Stimulated activated CD4-positive, alpha-beta T cell treated with anti-CD3 and anti-CD28 coated beads, Interleukin-4, amount 100 ng/mL, for 24 hours (primary cell): ENCODE measurements around the gene CALM1.

ENCODE experiments used
- DNase-seq: peaks from one replicate; pipeline ENCODE4 v3.0.0-alpha.2; 2020

CALM1 gene

DNA sequence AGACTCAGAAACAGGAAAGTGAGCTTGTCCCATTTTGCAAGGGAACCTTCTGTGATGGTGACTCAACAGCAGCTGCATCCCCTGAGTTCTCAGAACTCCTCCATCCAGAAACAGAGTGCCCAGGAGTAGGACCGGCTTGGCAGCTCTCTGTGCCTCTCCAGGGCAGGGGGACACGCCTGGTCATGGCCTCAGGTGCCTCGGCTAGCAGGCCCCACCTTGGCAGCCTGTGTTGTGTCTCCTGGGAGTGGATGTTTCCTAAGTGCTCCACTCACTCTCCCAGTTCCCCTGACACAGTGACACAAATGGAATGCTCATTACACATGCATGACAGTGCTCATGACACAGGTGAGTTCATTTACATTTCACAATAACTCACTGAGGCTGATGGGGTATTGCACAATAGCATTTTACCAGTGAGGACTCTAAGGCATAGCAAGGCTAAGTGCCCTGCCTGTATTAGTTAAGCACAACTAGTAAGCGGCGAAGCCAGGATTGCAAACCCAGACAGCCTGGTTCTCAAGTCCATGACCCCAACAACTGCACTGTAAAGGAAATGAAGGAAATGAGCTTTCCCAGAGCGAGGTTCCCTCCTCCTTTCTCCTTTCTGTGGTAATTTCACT, 47.4 kb downstream of the CALM1 start:
- no peak for DNase-seq

DNA sequence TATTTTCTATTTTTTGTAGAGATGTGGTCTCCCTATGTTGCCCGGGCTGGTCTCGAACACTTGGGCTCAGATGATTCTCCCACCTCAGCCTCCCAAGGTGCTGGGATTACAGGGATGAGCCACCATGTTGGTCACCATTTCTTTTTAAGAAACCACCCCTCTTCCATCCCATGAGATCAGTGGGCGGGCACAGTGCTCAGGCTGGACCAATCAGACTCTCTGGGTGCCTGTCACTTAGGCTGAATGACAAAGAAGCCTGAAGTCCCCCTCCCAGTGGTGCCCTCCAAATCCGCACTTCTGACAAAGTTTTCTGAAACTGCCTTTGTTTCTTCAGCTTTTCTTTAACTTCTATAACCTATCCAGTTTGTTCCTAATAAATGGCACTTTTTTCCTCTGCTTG, 48.2 kb downstream of the CALM1 start:
- DNase-seq = no peak

- DNase-seq = no peak
These were observed 49.6 kb downstream of the CALM1 start for GRCh38 chr14:90446405-90446804.

- DNase-seq = no peak
These were observed 51.1 kb downstream of the CALM1 start for GRCh38 chr14:90447720-90448497.

- no peak for DNase-seq
These were observed 52.6 kb downstream of the CALM1 start for GRCh38 chr14:90449411-90449810.

DNA sequence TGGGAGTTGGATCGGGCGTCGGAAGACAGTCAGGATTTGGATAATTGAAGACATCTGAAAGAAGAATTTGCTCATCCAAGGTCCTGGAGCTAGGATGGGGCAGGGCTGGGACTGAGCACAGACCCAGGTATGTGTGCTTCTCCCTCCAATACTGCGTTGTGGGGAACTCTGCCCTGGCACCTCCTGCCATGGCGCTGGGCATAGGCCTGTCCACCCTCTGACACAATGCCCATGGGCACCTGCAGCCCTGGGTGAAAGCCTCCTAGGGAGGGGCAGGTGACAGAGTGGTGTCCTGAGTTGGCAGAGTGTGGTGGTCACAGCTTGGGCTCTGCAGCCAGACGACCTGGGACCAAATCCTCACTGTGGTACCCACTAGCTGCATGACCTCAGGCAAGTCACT, 53.3 kb downstream of the CALM1 start:
- DNase-seq = no peak

GRCh38 chr14:90450667-90451066, 53.8 kb downstream of the CALM1 start:
- DNase-seq = no peak

GRCh38 chr14:90451443-90451842, 54.6 kb downstream of the CALM1 start:
- no peak for DNase-seq

DNA sequence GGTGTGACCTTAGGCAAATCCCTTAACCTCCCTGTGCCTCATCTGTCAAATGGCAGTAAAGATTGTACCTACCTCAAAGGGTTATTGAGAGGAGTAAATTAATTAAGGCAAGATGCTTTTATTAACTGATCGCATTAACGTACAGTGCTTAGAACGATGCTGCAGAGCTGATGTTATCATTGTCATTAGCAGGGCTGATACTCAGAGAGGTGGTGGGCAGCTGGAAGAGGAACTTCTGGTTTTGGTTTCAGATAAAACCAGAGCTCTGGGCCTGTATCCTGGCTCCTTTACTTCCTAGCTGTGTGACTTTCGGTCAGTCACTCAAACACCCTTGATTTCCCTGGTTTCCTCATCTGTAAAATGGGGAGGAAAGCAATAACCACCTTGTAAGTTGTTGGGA, 55.1 kb downstream of the CALM1 start:
- no peak for DNase-seq

- no peak for DNase-seq
These were observed 55.5 kb downstream of the CALM1 start for GRCh38 chr14:90452366-90452765.

- no peak for DNase-seq
These were observed 56.6 kb downstream of the CALM1 start for GRCh38 chr14:90453401-90453951.

DNA sequence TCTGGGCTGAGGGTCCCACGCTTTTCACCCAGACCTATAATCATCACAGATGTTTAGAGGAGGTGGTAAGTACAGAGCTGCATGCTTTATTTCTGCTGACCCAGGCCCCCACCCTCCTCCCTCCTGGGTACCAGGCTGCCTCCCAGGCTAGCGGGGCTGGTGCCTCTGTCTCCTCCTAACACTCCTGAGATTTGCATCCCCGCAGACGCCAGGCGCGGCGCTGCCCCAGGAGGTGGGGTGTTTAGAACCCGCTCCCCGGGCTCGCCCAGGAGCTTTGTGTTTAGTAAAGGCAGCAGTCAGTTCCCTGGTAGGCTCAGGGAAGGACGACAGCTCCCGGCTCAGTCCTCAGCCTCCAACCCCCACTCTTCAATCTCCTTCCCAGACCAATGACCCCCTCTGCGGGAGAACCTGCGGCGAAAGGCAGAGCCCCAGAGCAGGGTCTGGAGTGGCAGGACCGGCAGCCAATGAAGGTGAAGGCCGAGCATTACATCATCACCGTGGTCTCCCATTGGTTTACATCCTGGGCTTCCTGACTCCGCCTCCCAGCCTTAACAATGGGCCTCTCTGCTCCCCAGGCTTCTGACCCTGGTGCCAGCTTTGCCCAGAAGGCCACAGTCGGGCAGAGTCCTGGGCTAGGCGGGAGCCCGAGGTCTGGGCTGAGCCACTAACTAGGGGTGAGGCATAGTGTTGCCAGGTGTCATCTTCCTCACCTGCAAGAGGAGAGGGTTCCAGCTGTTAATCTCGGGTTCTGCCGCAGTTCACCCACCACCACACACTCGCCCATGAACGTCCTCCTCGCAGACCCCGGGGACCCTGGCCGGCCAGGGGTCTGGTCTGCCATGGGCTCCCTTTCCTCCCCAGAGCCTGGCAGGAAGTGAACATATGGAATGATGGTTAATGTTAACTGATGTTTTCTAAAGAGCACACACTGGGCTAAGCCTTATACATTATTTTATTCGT, 57.5 kb downstream of the CALM1 start:
- DNase-seq = no peak

GRCh38 chr14:90455100-90455571, 58.3 kb downstream of the CALM1 start:
- no peak for DNase-seq

- DNase-seq = no peak
These were observed 59.7 kb downstream of the CALM1 start for GRCh38 chr14:90456551-90456950.

DNA sequence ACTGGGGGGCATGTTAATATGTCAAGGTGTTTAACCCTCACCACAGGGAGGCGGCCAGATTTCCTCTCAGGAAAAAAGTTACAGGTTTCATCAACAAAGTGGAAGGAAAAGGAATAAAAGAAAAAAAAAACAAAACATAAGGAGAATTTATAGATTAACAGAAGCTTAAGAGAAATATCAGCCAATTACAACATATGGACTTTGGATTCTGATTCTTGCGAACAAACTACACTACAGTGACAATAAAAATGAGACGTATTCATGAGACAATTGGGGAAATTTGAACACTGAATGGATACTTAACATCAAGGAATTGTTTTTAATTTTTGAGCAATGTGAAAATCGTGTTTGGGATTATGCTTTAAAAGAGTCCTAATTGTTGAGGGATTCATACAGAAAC, 60.4 kb downstream of the CALM1 start:
- no peak for DNase-seq
